ENCODE results near the gene CACNA2D2.

CACNA2D2 gene

GRCh38 chr3:50375258-50375931 is 128.0 kb downstream of the CACNA2D2 start:
- Histone ChIP-seq H3K27me3 (ENCODE audit: low read length) (no peaks in the 10 kb centered on the region), H3K79me2 (ENCODE audit: insufficient read depth, low read length) (no peaks in the 10 kb centered on the region), H3K4me2 (ENCODE audit: low read depth, low read length, poor library complexity, severe bottlenecking) (no peak overlapping the region), H3K27ac (ENCODE audit: low read depth, low read length) (no peak overlapping the region), H3K4me3 (ENCODE audit: insufficient read depth, low read length, poor library complexity, severe bottlenecking) (no peak overlapping the region), H3K9me3 (ENCODE audit: insufficient read depth, low read length) (no peaks in the 10 kb centered on the region), H2AFZ (ENCODE audit: low read depth, low read length, severe bottlenecking) (no peak overlapping the region), H4K20me1 (ENCODE audit: low read depth, low read length) (no peaks in the 10 kb centered on the region), H3K36me3 (ENCODE audit: low read length) (no peaks in the 10 kb centered on the region), H3F3A (ENCODE audit: insufficient read depth) (no peaks in the 10 kb centered on the region), H3K9ac (ENCODE audit: low read length) (no peak overlapping the region), H3K9me2 (replicated peaks; ENCODE audit: insufficient read depth, low read length) (no peaks in the 10 kb centered on the region)
- TF ChIP-seq CTCF (IDR thresholded peaks at IDR 0.05; ENCODE audit: insufficient read depth, low read length, poor library complexity, severe bottlenecking) = no peak
- TF ChIP-seq EZH2phosphoT487 (conservative IDR thresholded peaks at IDR 0.05; ENCODE audit: low read length) = no peak

GRCh38 chr3:50374363-50375257 is 128.8 kb downstream of the CACNA2D2 start:
- H3F3A ChIP-seq (ENCODE audit: insufficient read depth) = no peaks in the 10 kb centered on the region
- H3K79me2 ChIP-seq (ENCODE audit: insufficient read depth, low read length) = no peaks in the 10 kb centered on the region
- no peaks in the 10 kb centered on the region for H3K36me3 ChIP-seq (ENCODE audit: low read length)
- no peaks in the 10 kb centered on the region for H3K9me2 ChIP-seq (replicated peaks; ENCODE audit: insufficient read depth, low read length)
- no peak overlapping the region for H3K27ac ChIP-seq (ENCODE audit: low read depth, low read length)
- H3K27me3 ChIP-seq (ENCODE audit: low read length) = no peaks in the 10 kb centered on the region
- no peak for TF ChIP-seq CTCF (IDR thresholded peaks at IDR 0.05; ENCODE audit: insufficient read depth, low read length, poor library complexity, severe bottlenecking)
- no peak for TF ChIP-seq EZH2phosphoT487 (conservative IDR thresholded peaks at IDR 0.05; ENCODE audit: low read length)
- no peak overlapping the region for H3K4me2 ChIP-seq (ENCODE audit: low read depth, low read length, poor library complexity, severe bottlenecking)
- H2AFZ ChIP-seq (ENCODE audit: low read depth, low read length, severe bottlenecking) = no peak overlapping the region
- H4K20me1 ChIP-seq (ENCODE audit: low read depth, low read length) = no peaks in the 10 kb centered on the region
- H3K9me3 ChIP-seq (ENCODE audit: insufficient read depth, low read length) = no peaks in the 10 kb centered on the region
- H3K4me3 ChIP-seq (ENCODE audit: insufficient read depth, low read length, poor library complexity, severe bottlenecking) = no peak overlapping the region
- no peak overlapping the region for H3K9ac ChIP-seq (ENCODE audit: low read length)

GRCh38 chr3:50373146-50374051 is 130.0 kb downstream of the CACNA2D2 start:
- H2AFZ ChIP-seq (ENCODE audit: low read depth, low read length, severe bottlenecking) = no peak overlapping the region
- no peaks in the 10 kb centered on the region for H3K27me3 ChIP-seq (ENCODE audit: low read length)
- H3K9me3 ChIP-seq (ENCODE audit: insufficient read depth, low read length) = no peaks in the 10 kb centered on the region
- TF ChIP-seq CTCF (IDR thresholded peaks at IDR 0.05; ENCODE audit: insufficient read depth, low read length, poor library complexity, severe bottlenecking) = no peak
- TF ChIP-seq EZH2phosphoT487 (conservative IDR thresholded peaks at IDR 0.05; ENCODE audit: low read length) = no peak
- no peaks in the 10 kb centered on the region for H3K9me2 ChIP-seq (replicated peaks; ENCODE audit: insufficient read depth, low read length)
- no peak overlapping the region for H3K27ac ChIP-seq (ENCODE audit: low read depth, low read length)
- H3K36me3 ChIP-seq (ENCODE audit: low read length) = no peaks in the 10 kb centered on the region
- H3K9ac ChIP-seq (ENCODE audit: low read length) = no peak overlapping the region
- H4K20me1 ChIP-seq (ENCODE audit: low read depth, low read length) = no peaks in the 10 kb centered on the region
- no peaks in the 10 kb centered on the region for H3F3A ChIP-seq (ENCODE audit: insufficient read depth)
- H3K79me2 ChIP-seq (ENCODE audit: insufficient read depth, low read length) = no peaks in the 10 kb centered on the region
- no peak overlapping the region for H3K4me3 ChIP-seq (ENCODE audit: insufficient read depth, low read length, poor library complexity, severe bottlenecking)
- H3K4me2 ChIP-seq (ENCODE audit: low read depth, low read length, poor library complexity, severe bottlenecking) = no peak overlapping the region

All from SU-DHL-6 (cell line).